Endothelial cell of umbilical vein (primary cell): ENCODE results near the gene WNT9A. TPM values are rescaled to one million over a fixed set of nuclear protein-coding genes. Genes with fewer than 3 reads are reported as not detected.

Source experiments
- BruUV-seq: library from RNA; stranded (reverse); fragments of 400-500 nt; replicated peaks from 2 replicates; lab custom pipeline; 2021; lab: Mats Ljungman, UMichigan
- CTCF ChIA-PET: fragments of 300-600, 350-600 bp; sonication (Branson Sonifier 250); formaldehyde crosslinking; loops from one replicate; lab custom pipeline; 2021; ENCODE audit warnings: antibody characterized with exemption, inconsistent platforms; lab: Charles Lee
- POLR2A ChIA-PET: fragments of 300-600, 350-600 bp; sonication (Branson Sonifier 250); formaldehyde crosslinking; loops from one replicate; lab custom pipeline; 2021; ENCODE audit warnings: antibody characterized with exemption, inconsistent platforms; lab: Charles Lee
- DNase-seq: peaks from one replicate; pipeline ENCODE4 v3.0.0-alpha.2; 2011; ENCODE audit warnings: low read depth, low spot score
- FAIRE-seq: peaks from 2 replicates; lab custom pipeline; 2011; peaks lifted over from hg19 to GRCh38; lab: Jason Lieb, UNC
- H2AFZ ChIP-seq: 2 replicates; pipeline ENCODE4 v1.6.0; 2012; ENCODE audit warnings: low read depth, low read length, control low read depth, inconsistent platforms
- H3K27ac ChIP-seq: 2 replicates; pipeline ENCODE4 v1.5.1; 2011; ENCODE audit warnings: low read depth, mild to moderate bottlenecking, control low read depth, low read length, moderate library complexity; ENCODE audit not compliant: insufficient read depth
- H3K27me3 ChIP-seq, 2 experiments: 2 replicates each; pipeline versions ENCODE4 v1.6.0 to v1.6.1; 2011; ENCODE audit warnings: low read length in 2 of 2, mixed read lengths in 1 of 2; ENCODE audit not compliant: control insufficient read depth in 2 of 2, insufficient read depth in 2 of 2
- H3K36me3 ChIP-seq, 2 experiments: 2 replicates in 1 of 2; 3 replicates in 1 of 2; pipeline ENCODE4 v1.5.1; 2011; ENCODE audit warnings: low read length in 2 of 2, mild to moderate bottlenecking in 1 of 2, moderate library complexity in 1 of 2; ENCODE audit not compliant: control insufficient read depth in 2 of 2, insufficient read depth in 2 of 2; ENCODE audit errors: extremely low read depth in 1 of 2
- H3K4me1 ChIP-seq: 3 replicates; pipeline ENCODE4 v1.5.1; 2011; ENCODE audit warnings: mild to moderate bottlenecking, low read length; ENCODE audit not compliant: control insufficient read depth, insufficient read depth; ENCODE audit errors: extremely low read depth
- H3K4me2 ChIP-seq: 2 replicates; pipeline ENCODE4 v1.6.1; 2011; ENCODE audit warnings: low read length, control low read depth, mixed read lengths; ENCODE audit not compliant: insufficient read depth
- H3K4me3 ChIP-seq, 3 experiments: fragments of 200-600 bp in 1 of 3; sonication (generic), shearing (Covaris generic) in 1 of 3; replicated peaks in 1 of 3; 2 replicates each; pipeline ENCODE4 v1.5.1; 2011 to 2016; ENCODE audit warnings: control low read depth in 3 of 3, low read length in 3 of 3, mild to moderate bottlenecking in 2 of 3, inconsistent platforms in 1 of 3, low read depth in 1 of 3, moderate library complexity in 1 of 3; ENCODE audit not compliant: insufficient read depth in 1 of 3
- H3K79me2 ChIP-seq: 2 replicates; pipeline ENCODE4 v1.6.0; 2012; ENCODE audit warnings: low read length, inconsistent platforms; ENCODE audit not compliant: control insufficient read depth, insufficient read depth
- H3K9ac ChIP-seq: replicated peaks from 2 replicates; pipeline ENCODE3; 2011; ENCODE audit warnings: low read length, control low read depth; ENCODE audit not compliant: insufficient read depth; ENCODE audit errors: extremely low read depth
- H3K9me1 ChIP-seq: replicated peaks from 3 replicates; pipeline ENCODE4 v1.6.0; 2011; ENCODE audit warnings: mild to moderate bottlenecking, low read length; ENCODE audit not compliant: control insufficient read depth, insufficient read depth; ENCODE audit errors: extremely low read depth
- H3K9me3 ChIP-seq: replicated peaks from 2 replicates; pipeline ENCODE4 v1.5.1; 2012; ENCODE audit warnings: low read length, inconsistent platforms; ENCODE audit not compliant: control insufficient read depth, insufficient read depth
- H4K20me1 ChIP-seq: replicated peaks from 2 replicates; pipeline ENCODE3; 2011; ENCODE audit warnings: mild to moderate bottlenecking, low read length; ENCODE audit not compliant: control insufficient read depth, insufficient read depth; ENCODE audit errors: extremely low read depth
- EZH2 ChIP-seq: IDR thresholded peaks from 2 replicates; pipeline ENCODE4 v1.6.1; 2012; ENCODE audit warnings: borderline replicate concordance, low read depth, mild to moderate bottlenecking, moderate library complexity, low read length, inconsistent platforms; ENCODE audit not compliant: severe bottlenecking
- GATA2 ChIP-seq: IDR thresholded peaks from 2 replicates; pipeline ENCODE4 v1.7.0; 2011; ENCODE audit warnings: low read depth, mild to moderate bottlenecking, moderate library complexity, mixed read lengths, low read length; ENCODE audit not compliant: insufficient read length, insufficient read depth
- JUN ChIP-seq: IDR thresholded peaks from 2 replicates; pipeline ENCODE4 v1.6.1; 2011; ENCODE audit warnings: borderline replicate concordance, low read depth; ENCODE audit not compliant: insufficient read length, insufficient read depth
- dilution Hi-C: fragments of 300-500 bp; cut with MboI; formaldehyde crosslinking; loops from one replicate; pipeline ENCODE4 v1.15.0; 2019; ENCODE audit warnings: low sequenced_read_pairs; ENCODE audit not compliant: extremely low pct_ligation_motif_present
- intact Hi-C: fragments of 100-400 bp; cut with micrococcal nuclease; formaldehyde crosslinking; loops from one replicate; pipeline ENCODE4 v1.10.0; 2022
- polyA plus RNA-seq, 4 experiments: library from polyadenylated mRNA; depleted of rRNA in 3 of 4; stranded (reverse) in 3 of 4; unstranded in 1 of 4; fragments of >200 nt; gene quantifications; 2 replicates each; pipeline versions ENCODE4 v1.2.1 to v1.2.3, GENCODE V29; 2011 to 2012; ENCODE audit warnings: missing spikeins in 1 of 4
- total RNA-seq: library from RNA; stranded (reverse); gene quantifications from 2 replicates; pipeline ENCODE4 v1.2.3, GENCODE V29; 2021

The WNT9A gene
- total and polyA plus RNA-seq, 2 donors (not counting 3 experiments of a cell fraction or from before 2014, with no cell fraction given): 5.4 to 6.2 TPM

DNA sequence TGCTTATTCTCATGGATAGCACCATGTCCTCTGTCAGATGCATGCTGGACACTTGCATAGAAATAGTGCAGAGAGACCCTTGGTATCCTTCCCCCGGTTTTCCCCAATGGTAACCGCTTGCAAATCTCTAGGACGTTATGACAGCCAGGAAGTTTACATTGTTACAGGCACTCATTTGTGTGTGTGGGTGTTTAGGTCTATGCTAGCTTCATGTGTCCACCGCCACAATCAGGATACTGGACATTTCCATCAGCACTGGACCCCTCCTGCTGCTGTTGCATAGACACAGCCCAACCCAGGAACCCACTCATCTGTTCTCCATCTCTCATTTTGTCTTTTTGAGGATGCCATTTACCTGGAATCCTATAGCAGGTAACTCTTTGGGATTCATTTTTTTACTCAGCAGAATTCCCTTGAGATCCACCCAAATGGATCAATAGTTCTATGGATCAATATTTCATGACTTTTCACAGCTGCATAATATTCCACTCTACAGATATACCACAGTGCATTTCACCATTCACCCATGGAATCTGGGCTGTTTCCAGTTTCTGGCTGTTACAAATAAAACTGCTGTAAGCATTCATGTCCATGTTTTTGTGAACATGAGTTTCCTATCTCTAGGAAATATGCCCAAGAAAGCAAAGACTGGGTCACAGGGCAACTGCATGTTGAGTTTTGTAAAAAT is 6.6 kb upstream of the WNT9A start:
- Histone ChIP-seq H2AFZ (no peak overlapping the region), H3K27ac (no peak overlapping the region), H3K4me1 (no peaks in the 10 kb centered on the region), H4K20me1 (no peaks in the 10 kb centered on the region), H3K79me2 (no peaks in the 10 kb centered on the region), H3K27me3 (peaks cover 0 to 15% of the 10 kb centered on the region in 2 experiments), H3K9ac (no peak overlapping the region), H3K9me1 (no peaks in the 10 kb centered on the region), H3K4me3 (no peak overlapping the region), H3K9me3 (no peaks in the 10 kb centered on the region), H3K36me3 (no peaks in the 10 kb centered on the region), H3K4me2 (no peak overlapping the region)
- CTCF ChIA-PET: interaction anchor here (0.9 to 2.5 kb wide), 10 partner anchors 8 to 505 kb away, joined by 3 to 29 read pairs (median 4); no protein-coding TSS in a partner anchor
- FAIRE-seq (no peak), DNase-seq (no peak)
- TF ChIP-seq JUN (no peak), EZH2 (no peak)
- intact Hi-C loops: loop anchor here (1.0 kb wide), 2 partner anchors 192 to 473 kb away; no protein-coding TSS in a partner anchor
- dilution Hi-C loops: no loop called here
- no TSS peak for BruUV-seq
- POLR2A ChIA-PET: no interaction called here

- H3K4me3 ChIP-seq: no peak overlapping the region
- DNase-seq (no peak), FAIRE-seq (no peak)
- no peaks in the 10 kb centered on the region for H3K36me3 ChIP-seq
- CTCF ChIA-PET: interaction anchor here (0.7 to 2.5 kb wide), 9 partner anchors 158 to 504 kb away, joined by 3 to 29 read pairs (median 5); no protein-coding TSS in a partner anchor
- H3K27me3 ChIP-seq: peaks cover 5 to 18% of the 10 kb centered on the region in 2 experiments
- peaks cover 3% of the 10 kb centered on the region for H3K4me1 ChIP-seq
- no peak overlapping the region for H3K27ac ChIP-seq
- H3K9me1 ChIP-seq: no peaks in the 10 kb centered on the region
- no peaks in the 10 kb centered on the region for H4K20me1 ChIP-seq
- BruUV-seq: no TSS peak
- no peaks in the 10 kb centered on the region for H3K79me2 ChIP-seq
- H2AFZ ChIP-seq: no peak overlapping the region
- dilution Hi-C loops (no loop called here), intact Hi-C loops (no loop called here)
- no peaks in the 10 kb centered on the region for H3K9me3 ChIP-seq
- no peak overlapping the region for H3K9ac ChIP-seq
- TF ChIP-seq JUN: no peak
- TF ChIP-seq GATA2: no peak
- no peak overlapping the region for H3K4me2 ChIP-seq
- POLR2A ChIA-PET: no interaction called here
These were observed 5.3 kb upstream of the WNT9A start for GRCh38 chr1:227953022-227953412.
